SU-DHL-6 (cell line): ENCODE measurements around the gene ERC1.

Experiments used
- EZH2phosphoT487 ChIP-seq: fragments of 200-600 bp; sonication (generic), shearing (Covaris generic); conservative IDR thresholded peaks from 2 replicates; pipeline ENCODE4 v1.6.1; 2018; ENCODE audit warnings: mild to moderate bottlenecking, antibody characterized with exemption, low read length, moderate library complexity, mixed read lengths
- TF ChIP-seq, protein P1 (sequence below): fragments of 200-600 bp; sonication (generic); IDR thresholded peaks from one replicate; pipeline ENCODE4 v1.5.1; 2017; ENCODE audit warnings: antibody characterized with exemption, mild to moderate bottlenecking, low read length, moderate library complexity; ENCODE audit not compliant: insufficient read depth, poor library complexity, severe bottlenecking

DNA sequence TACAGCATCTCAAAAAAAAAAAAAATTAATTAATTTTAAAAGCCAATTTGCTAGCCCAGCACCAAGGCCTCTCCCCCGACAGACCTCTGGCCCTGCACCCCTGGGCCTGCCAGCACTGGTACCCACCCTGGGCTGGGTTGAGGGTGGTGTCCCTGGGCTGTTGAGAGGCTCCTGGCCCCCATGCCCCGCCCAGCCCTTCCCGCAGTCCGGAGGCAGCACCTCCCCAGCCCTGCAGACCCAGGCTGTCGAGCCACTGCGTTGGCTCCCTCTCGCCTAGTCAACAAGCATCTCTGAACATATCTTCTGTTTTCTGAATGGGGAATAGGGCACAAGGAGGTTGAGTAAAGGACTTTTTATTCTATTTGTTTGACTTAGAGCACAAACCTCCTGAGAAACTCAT, 516.3 kb downstream of the ERC1 start:
- TF ChIP-seq EZH2phosphoT487, result no peak
- TF ChIP-seq, protein P1, sequence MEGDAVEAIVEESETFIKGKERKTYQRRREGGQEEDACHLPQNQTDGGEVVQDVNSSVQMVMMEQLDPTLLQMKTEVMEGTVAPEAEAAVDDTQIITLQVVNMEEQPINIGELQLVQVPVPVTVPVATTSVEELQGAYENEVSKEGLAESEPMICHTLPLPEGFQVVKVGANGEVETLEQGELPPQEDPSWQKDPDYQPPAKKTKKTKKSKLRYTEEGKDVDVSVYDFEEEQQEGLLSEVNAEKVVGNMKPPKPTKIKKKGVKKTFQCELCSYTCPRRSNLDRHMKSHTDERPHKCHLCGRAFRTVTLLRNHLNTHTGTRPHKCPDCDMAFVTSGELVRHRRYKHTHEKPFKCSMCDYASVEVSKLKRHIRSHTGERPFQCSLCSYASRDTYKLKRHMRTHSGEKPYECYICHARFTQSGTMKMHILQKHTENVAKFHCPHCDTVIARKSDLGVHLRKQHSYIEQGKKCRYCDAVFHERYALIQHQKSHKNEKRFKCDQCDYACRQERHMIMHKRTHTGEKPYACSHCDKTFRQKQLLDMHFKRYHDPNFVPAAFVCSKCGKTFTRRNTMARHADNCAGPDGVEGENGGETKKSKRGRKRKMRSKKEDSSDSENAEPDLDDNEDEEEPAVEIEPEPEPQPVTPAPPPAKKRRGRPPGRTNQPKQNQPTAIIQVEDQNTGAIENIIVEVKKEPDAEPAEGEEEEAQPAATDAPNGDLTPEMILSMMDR, result no peak
